ENCODE results near the gene FBLN2. TPM values are rescaled to one million over a fixed set of nuclear protein-coding genes. Genes with fewer than 3 reads are reported as not detected.

Gene FBLN2
- total RNA-seq, 1 donor = 54.6 TPM

GRCh38 chr3:13684854-13685253 is 135.9 kb downstream of the FBLN2 start:
- Histone ChIP-seq H3K27me3 (ENCODE audit: insufficient read depth, low read length) (no peaks in the 10 kb centered on the region), H3K9me3 (ENCODE audit: low read depth, low read length) (no peaks in the 10 kb centered on the region), H3K4me2 (ENCODE audit: insufficient read depth, low read length) (no peak overlapping the region), H3K36me3 (ENCODE audit: insufficient read depth, low read length) (no peaks in the 10 kb centered on the region), H2AFZ (ENCODE audit: low read length) (no peak overlapping the region), H3K4me1 (ENCODE audit: insufficient read depth, low read length) (no peaks in the 10 kb centered on the region), H3K27ac (ENCODE audit: low read depth, low read length) (no peak overlapping the region), H4K20me1 (ENCODE audit: insufficient read depth, low read length) (no peaks in the 10 kb centered on the region), H3K79me2 (ENCODE audit: insufficient read depth, low read length) (no peaks in the 10 kb centered on the region), H3K4me3 (ENCODE audit: insufficient read depth, low read length) (no peak overlapping the region)
- no peak for TF ChIP-seq CTCF (IDR thresholded peaks at IDR 0.05; ENCODE audit: extremely low read depth, low read depth, low read length)
- DNase-seq (ENCODE audit: insufficient read length, low spot score, missing footprints) = peak; percentile 73

GRCh38 chr3:13685721-13686120 is 136.8 kb downstream of the FBLN2 start:
- H4K20me1 ChIP-seq (ENCODE audit: insufficient read depth, low read length) = no peaks in the 10 kb centered on the region
- H3K36me3 ChIP-seq (ENCODE audit: insufficient read depth, low read length) = no peaks in the 10 kb centered on the region
- H2AFZ ChIP-seq (ENCODE audit: low read length) = no peak overlapping the region
- H3K4me3 ChIP-seq (ENCODE audit: insufficient read depth, low read length) = no peak overlapping the region
- H3K27ac ChIP-seq (ENCODE audit: low read depth, low read length) = no peak overlapping the region
- no peaks in the 10 kb centered on the region for H3K9me3 ChIP-seq (ENCODE audit: low read depth, low read length)
- no peak overlapping the region for H3K4me2 ChIP-seq (ENCODE audit: insufficient read depth, low read length)
- no peak for TF ChIP-seq CTCF (IDR thresholded peaks at IDR 0.05; ENCODE audit: extremely low read depth, low read depth, low read length)
- peak; percentile 51 for DNase-seq (ENCODE audit: insufficient read length, low spot score, missing footprints)
- no peaks in the 10 kb centered on the region for H3K4me1 ChIP-seq (ENCODE audit: insufficient read depth, low read length)
- no peaks in the 10 kb centered on the region for H3K79me2 ChIP-seq (ENCODE audit: insufficient read depth, low read length)
- no peaks in the 10 kb centered on the region for H3K27me3 ChIP-seq (ENCODE audit: insufficient read depth, low read length)

- no peak overlapping the region for H2AFZ ChIP-seq (ENCODE audit: low read length)
- no peaks in the 10 kb centered on the region for H3K36me3 ChIP-seq (ENCODE audit: insufficient read depth, low read length)
- H3K79me2 ChIP-seq (ENCODE audit: insufficient read depth, low read length) = no peaks in the 10 kb centered on the region
- no peaks in the 10 kb centered on the region for H3K27me3 ChIP-seq (ENCODE audit: insufficient read depth, low read length)
- H3K9me3 ChIP-seq (ENCODE audit: low read depth, low read length) = no peaks in the 10 kb centered on the region
- no peak overlapping the region for H3K4me3 ChIP-seq (ENCODE audit: insufficient read depth, low read length)
- H3K4me1 ChIP-seq (ENCODE audit: insufficient read depth, low read length) = no peaks in the 10 kb centered on the region
- no peak overlapping the region for H3K27ac ChIP-seq (ENCODE audit: low read depth, low read length)
- DNase-seq (ENCODE audit: insufficient read length, low spot score, missing footprints) = peak; percentile 71
- TF ChIP-seq CTCF (IDR thresholded peaks at IDR 0.05; ENCODE audit: extremely low read depth, low read depth, low read length) = no peak
- no peaks in the 10 kb centered on the region for H4K20me1 ChIP-seq (ENCODE audit: insufficient read depth, low read length)
- no peak overlapping the region for H3K4me2 ChIP-seq (ENCODE audit: insufficient read depth, low read length)
These were observed 137.6 kb downstream of the FBLN2 start for GRCh38 chr3:13686367-13687160.

GRCh38 chr3:13687517-13687943 is 138.6 kb downstream of the FBLN2 start:
- no peak for TF ChIP-seq CTCF (IDR thresholded peaks at IDR 0.05; ENCODE audit: extremely low read depth, low read depth, low read length)
- H3K9me3 ChIP-seq (ENCODE audit: low read depth, low read length) = no peaks in the 10 kb centered on the region
- H3K4me3 ChIP-seq (ENCODE audit: insufficient read depth, low read length) = no peak overlapping the region
- H3K79me2 ChIP-seq (ENCODE audit: insufficient read depth, low read length) = no peaks in the 10 kb centered on the region
- H3K27me3 ChIP-seq (ENCODE audit: insufficient read depth, low read length) = no peaks in the 10 kb centered on the region
- H3K27ac ChIP-seq (ENCODE audit: low read depth, low read length) = no peak overlapping the region
- H3K4me2 ChIP-seq (ENCODE audit: insufficient read depth, low read length) = no peak overlapping the region
- H3K36me3 ChIP-seq (ENCODE audit: insufficient read depth, low read length) = no peaks in the 10 kb centered on the region
- H3K4me1 ChIP-seq (ENCODE audit: insufficient read depth, low read length) = no peaks in the 10 kb centered on the region
- no peaks in the 10 kb centered on the region for H4K20me1 ChIP-seq (ENCODE audit: insufficient read depth, low read length)
- no peak for DNase-seq (ENCODE audit: insufficient read length, low spot score, missing footprints)
- no peak overlapping the region for H2AFZ ChIP-seq (ENCODE audit: low read length)

Other genes starting within 250 kb of the FBLN2 start
- gene NUP210, start 128.8 kb upstream of the FBLN2 start, total RNA-seq = under 0.01 TPM in 2 replicates
- gene HDAC11, start 68.8 kb upstream of the FBLN2 start, total RNA-seq = 10.9 and 11.2 TPM in 2 replicates

Measured in osteoblast (primary cell).